PFSK-1 (cell line): ENCODE data around the gene NLK.

Experiments used
- FOXP2 ChIP-seq: optimal IDR thresholded peaks from 2 replicates; pipeline ENCODE3; 2011; ENCODE audit warnings: borderline replicate concordance, control low read depth, inconsistent platforms; ENCODE audit not compliant: insufficient read depth; ENCODE audit errors: extremely low read length, extremely low read depth
- POLR2AphosphoS5 ChIP-seq: IDR thresholded peaks from 2 replicates; pipeline ENCODE4 v1.6.1; 2012; ENCODE audit warnings: low read depth, mild to moderate bottlenecking, control low read depth, low read length, moderate library complexity
- REST ChIP-seq, 2 experiments: IDR thresholded peaks; 2 replicates each; pipeline versions ENCODE4 v1.6.1 to v1.8.0; 2011 to 2012; ENCODE audit warnings: low read depth in 2 of 2, low read length in 2 of 2, control low read depth in 1 of 2, inconsistent platforms in 1 of 2, mild to moderate bottlenecking in 1 of 2, moderate library complexity in 1 of 2; ENCODE audit not compliant: insufficient read depth in 1 of 2
- SIN3A ChIP-seq: IDR thresholded peaks from 2 replicates; pipeline ENCODE4 v1.6.1; 2012; ENCODE audit warnings: mild to moderate bottlenecking, low read length, moderate library complexity, borderline replicate concordance; ENCODE audit not compliant: insufficient read depth
- TAF1 ChIP-seq: IDR thresholded peaks from 2 replicates; pipeline ENCODE4 v1.6.1; 2012; ENCODE audit warnings: low read length, control low read depth, borderline replicate concordance; ENCODE audit not compliant: insufficient read depth

The NLK gene

GRCh38 chr17:28127196-28127595 lies 84.7 kb downstream of the NLK start:
- TF ChIP-seq FOXP2 (no peak), TAF1 (no peak), POLR2AphosphoS5 (no peak), SIN3A (no peak), REST (IDR thresholded peaks at IDR 0.05; ENCODE audit: insufficient read depth in 1 of 2, low read depth in 2 of 2, low read length in 2 of 2) (no peak)

- no peak for TF ChIP-seq FOXP2
- no peak for TF ChIP-seq POLR2AphosphoS5
- no peak for TF ChIP-seq TAF1
- TF ChIP-seq REST (IDR thresholded peaks at IDR 0.05; ENCODE audit: insufficient read depth in 1 of 2, low read depth in 2 of 2, low read length in 2 of 2): no peak
- TF ChIP-seq SIN3A: no peak
These were observed 86.3 kb downstream of the NLK start for GRCh38 chr17:28128779-28129178.

GRCh38 chr17:28130472-28130871 lies 88.0 kb downstream of the NLK start:
- TF ChIP-seq TAF1 (no peak), REST (IDR thresholded peaks at IDR 0.05; ENCODE audit: insufficient read depth in 1 of 2, low read depth in 2 of 2, low read length in 2 of 2) (no peak), FOXP2 (no peak), POLR2AphosphoS5 (no peak), SIN3A (no peak)

GRCh38 chr17:28131599-28131998 lies 89.1 kb downstream of the NLK start:
- TF ChIP-seq REST (IDR thresholded peaks at IDR 0.05; ENCODE audit: insufficient read depth in 1 of 2, low read depth in 2 of 2, low read length in 2 of 2): no peak
- no peak for TF ChIP-seq POLR2AphosphoS5
- TF ChIP-seq SIN3A: no peak
- no peak for TF ChIP-seq FOXP2
- TF ChIP-seq TAF1: no peak

- TF ChIP-seq TAF1 (no peak), POLR2AphosphoS5 (no peak), REST (IDR thresholded peaks at IDR 0.05; ENCODE audit: insufficient read depth in 1 of 2, low read depth in 2 of 2, low read length in 2 of 2) (no peak), FOXP2 (no peak), SIN3A (no peak)
These were observed 91.1 kb downstream of the NLK start for GRCh38 chr17:28133562-28133970.
